Keratinocyte (primary cell): ENCODE data around the gene NDUFA3.

Experiments
- EZH2 ChIP-seq: IDR thresholded peaks from one replicate; pipeline ENCODE4 v1.6.1; 2012; ENCODE audit warnings: inconsistent platforms, mild to moderate bottlenecking, low read length, moderate library complexity
- TF ChIP-seq, protein P1 (sequence below), 3 experiments: IDR thresholded peaks in 1 of 3; conservative IDR thresholded peaks in 1 of 3; optimal IDR thresholded peaks in 1 of 3; 2 replicates in 2 of 3; 3 replicates in 1 of 3; pipeline versions ENCODE3 to v1.5.1; 2011; ENCODE audit warnings: low read length in 3 of 3, mild to moderate bottlenecking in 3 of 3, moderate library complexity in 2 of 3, control low read depth in 1 of 3, inconsistent platforms in 1 of 3; ENCODE audit not compliant: insufficient read depth in 2 of 3; ENCODE audit errors: extremely low read depth in 1 of 3

DNA sequence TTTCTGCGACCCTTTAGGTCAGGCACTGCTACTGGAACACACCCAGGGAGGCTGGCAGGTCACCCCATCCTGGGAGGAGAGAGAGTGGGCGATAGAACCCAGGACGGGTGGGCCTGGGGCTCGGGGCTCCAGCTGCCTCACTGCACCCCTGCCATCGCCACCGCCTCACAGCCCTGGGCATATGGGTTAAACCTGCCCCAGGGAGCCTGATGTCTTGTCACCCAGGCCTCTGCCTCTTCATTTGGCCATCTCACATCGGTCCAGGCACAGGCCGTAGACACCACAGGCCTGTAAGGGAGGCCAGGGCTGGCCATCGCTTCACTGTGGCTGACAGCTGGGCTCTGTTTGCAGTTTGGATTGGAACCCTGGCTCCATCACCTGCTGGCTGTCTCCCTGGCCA, 23.1 kb downstream of the NDUFA3 start:
- TF ChIP-seq, protein P1, sequence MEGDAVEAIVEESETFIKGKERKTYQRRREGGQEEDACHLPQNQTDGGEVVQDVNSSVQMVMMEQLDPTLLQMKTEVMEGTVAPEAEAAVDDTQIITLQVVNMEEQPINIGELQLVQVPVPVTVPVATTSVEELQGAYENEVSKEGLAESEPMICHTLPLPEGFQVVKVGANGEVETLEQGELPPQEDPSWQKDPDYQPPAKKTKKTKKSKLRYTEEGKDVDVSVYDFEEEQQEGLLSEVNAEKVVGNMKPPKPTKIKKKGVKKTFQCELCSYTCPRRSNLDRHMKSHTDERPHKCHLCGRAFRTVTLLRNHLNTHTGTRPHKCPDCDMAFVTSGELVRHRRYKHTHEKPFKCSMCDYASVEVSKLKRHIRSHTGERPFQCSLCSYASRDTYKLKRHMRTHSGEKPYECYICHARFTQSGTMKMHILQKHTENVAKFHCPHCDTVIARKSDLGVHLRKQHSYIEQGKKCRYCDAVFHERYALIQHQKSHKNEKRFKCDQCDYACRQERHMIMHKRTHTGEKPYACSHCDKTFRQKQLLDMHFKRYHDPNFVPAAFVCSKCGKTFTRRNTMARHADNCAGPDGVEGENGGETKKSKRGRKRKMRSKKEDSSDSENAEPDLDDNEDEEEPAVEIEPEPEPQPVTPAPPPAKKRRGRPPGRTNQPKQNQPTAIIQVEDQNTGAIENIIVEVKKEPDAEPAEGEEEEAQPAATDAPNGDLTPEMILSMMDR (optimal IDR thresholded peaks at IDR 0.05 in 1 of 3, IDR thresholded peaks at IDR 0.05 in 1 of 3, conservative IDR thresholded peaks at IDR 0.05 in 1 of 3; ENCODE audit: extremely low read depth in 1 of 3, insufficient read depth in 2 of 3, low read length in 3 of 3): no peak
- TF ChIP-seq EZH2: no peak
